AG10803 (cell line): Measurements from ENCODE around the gene ACP1.
"Not testable (repeated sequence)": the region's sequence is repeated elsewhere in the genome, so short reads cannot be mapped to it uniquely, and the experiment has no call there.

ENCODE experiments used
- DNase-seq: peaks from one replicate; pipeline ENCODE4 v3.0.0; 2010; ENCODE audit warnings: low read depth
- H3K4me3 ChIP-seq: 2 replicates; pipeline ENCODE4 v1.5.1; 2011; ENCODE audit warnings: mild to moderate bottlenecking, low read length, control low read depth
- TF ChIP-seq, protein P1 (sequence below): conservative IDR thresholded peaks from 2 replicates; pipeline ENCODE4 v1.5.1; 2011; ENCODE audit warnings: mild to moderate bottlenecking, low read length, control low read depth, inconsistent platforms

Gene ACP1

GRCh38 chr2:309954-310510 is 45.3 kb downstream of the ACP1 start:
- TF ChIP-seq, protein P1, sequence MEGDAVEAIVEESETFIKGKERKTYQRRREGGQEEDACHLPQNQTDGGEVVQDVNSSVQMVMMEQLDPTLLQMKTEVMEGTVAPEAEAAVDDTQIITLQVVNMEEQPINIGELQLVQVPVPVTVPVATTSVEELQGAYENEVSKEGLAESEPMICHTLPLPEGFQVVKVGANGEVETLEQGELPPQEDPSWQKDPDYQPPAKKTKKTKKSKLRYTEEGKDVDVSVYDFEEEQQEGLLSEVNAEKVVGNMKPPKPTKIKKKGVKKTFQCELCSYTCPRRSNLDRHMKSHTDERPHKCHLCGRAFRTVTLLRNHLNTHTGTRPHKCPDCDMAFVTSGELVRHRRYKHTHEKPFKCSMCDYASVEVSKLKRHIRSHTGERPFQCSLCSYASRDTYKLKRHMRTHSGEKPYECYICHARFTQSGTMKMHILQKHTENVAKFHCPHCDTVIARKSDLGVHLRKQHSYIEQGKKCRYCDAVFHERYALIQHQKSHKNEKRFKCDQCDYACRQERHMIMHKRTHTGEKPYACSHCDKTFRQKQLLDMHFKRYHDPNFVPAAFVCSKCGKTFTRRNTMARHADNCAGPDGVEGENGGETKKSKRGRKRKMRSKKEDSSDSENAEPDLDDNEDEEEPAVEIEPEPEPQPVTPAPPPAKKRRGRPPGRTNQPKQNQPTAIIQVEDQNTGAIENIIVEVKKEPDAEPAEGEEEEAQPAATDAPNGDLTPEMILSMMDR = no peak
- DNase-seq = no peak
- H3K4me3 ChIP-seq = no peak overlapping the region

GRCh38 chr2:310994-311393 is 46.2 kb downstream of the ACP1 start:
- DNase-seq = no peak
- TF ChIP-seq, protein P1 = no peak

GRCh38 chr2:313991-314390 is 49.2 kb downstream of the ACP1 start:
- DNase-seq = no peak
- H3K4me3 ChIP-seq = no peak overlapping the region
- TF ChIP-seq, protein P1 = no peak

More at GRCh38 chr2:310994-311393, 46.2 kb downstream of the ACP1 start:
- H3K4me3 ChIP-seq = no peak overlapping the region

DNA sequence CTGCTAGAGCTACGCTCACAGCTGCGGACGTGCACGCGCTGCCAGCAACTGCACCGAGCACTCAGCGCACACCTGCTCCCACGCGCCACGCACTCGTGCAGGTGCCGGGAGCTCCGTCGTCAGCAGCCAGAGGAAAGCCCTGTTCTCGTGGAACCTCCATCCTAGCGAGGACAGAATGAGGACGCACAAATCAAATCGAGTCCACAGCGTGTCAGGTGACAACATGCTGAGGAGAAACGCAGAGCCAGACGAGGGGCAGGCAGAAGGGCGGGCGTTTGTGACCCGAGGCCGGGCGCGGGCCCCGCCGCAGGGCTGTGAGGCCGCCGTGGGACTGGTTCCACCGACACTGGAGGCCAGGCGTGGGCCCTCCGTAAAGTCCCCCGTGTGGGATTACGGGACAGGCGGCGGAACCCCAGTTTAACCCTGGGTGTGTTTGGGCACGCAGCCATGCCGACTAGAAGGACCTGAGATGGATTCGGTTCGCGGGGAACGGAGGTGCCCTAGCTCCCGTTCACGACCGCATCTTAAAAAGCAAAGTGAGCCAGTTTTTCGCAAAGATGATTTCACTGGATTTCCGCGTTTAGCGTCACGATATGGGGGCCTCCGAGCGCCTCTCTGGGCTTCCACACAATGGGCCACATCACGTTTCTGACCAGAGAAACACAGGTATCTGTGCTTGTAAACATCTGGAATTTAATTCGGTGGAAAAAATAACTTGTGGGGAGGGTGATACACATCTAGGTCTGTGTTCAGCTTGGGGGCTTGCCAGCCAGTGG is 50.0 kb downstream of the ACP1 start:
- H3K4me3 ChIP-seq = no peak overlapping the region
- no peak for DNase-seq
- TF ChIP-seq, protein P1 = no peak

DNA sequence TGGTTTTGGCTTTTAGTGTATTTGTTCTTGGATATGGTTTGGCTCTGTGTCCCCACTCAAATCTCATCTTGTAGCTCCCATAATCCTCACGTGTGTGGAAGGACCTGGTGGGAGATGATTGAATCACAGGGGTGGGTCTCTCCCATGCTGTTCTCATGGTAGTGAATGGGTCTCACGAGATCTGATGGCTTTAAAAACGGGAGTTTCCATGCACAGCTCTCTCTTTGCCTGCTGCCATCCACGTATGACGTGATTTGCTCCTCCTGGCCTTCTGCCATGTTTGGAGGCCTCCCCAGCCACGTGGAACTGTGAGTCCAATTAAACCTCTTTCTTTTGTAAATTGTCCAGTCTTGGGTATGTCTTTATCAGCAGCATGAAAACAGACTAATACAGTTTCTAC is 51.2 kb downstream of the ACP1 start:
- not testable (repeated sequence) for DNase-seq, H3K4me3 ChIP-seq

DNA sequence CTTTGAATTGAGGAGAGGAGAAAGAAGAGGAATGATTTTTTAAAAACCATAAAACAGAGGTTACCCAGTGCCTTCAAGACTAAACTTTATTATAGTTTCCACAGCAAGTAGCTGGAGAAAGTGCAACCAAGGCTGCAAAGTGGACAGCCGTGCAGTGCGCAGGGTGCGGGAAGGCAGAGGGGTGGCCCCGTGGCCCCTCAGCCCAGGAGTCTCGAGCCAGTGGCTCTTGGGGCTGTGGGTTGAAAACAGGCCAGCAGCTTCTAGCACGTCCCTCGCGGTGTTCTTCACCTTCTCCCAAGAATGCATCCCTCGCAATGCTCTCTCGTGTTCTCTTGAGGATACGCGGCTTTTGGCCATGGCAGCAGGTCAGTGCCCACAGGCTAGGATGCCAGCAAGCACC is 51.6 kb downstream of the ACP1 start:
- DNase-seq = no peak
- TF ChIP-seq, protein P1 = no peak
- H3K4me3 ChIP-seq = no peak overlapping the region

GRCh38 chr2:317501-318424 is 53.0 kb downstream of the ACP1 start:
- no peak overlapping the region for H3K4me3 ChIP-seq
- TF ChIP-seq, protein P1 = no peak
- DNase-seq = peak; percentile 11
